ENCODE data around the gene CCDC51. TPM values are rescaled to one million over a fixed set of nuclear protein-coding genes. Genes with fewer than 3 reads are reported as not detected.

The CCDC51 gene
- polyA plus RNA-seq, 1 donor from 2014 or later, result 27.2 TPM

- Histone ChIP-seq H3K9ac (ENCODE audit: low read length) (no peak overlapping the region), H3F3A (ENCODE audit: insufficient read depth, low read length, poor library complexity, severe bottlenecking) (no peaks in the 10 kb centered on the region), H3K36me3 (ENCODE audit: insufficient read depth, low read length) (no peaks in the 10 kb centered on the region), H3K27me3 (ENCODE audit: insufficient read depth, low read depth, low read length) (no peaks in the 10 kb centered on the region), H3K79me2 (replicated peaks; ENCODE audit: insufficient read depth, low read length) (peaks cover 6% of the 10 kb centered on the region), H3K27ac (ENCODE audit: low read length) (no peak overlapping the region), H3K4me2 (ENCODE audit: low read length) (no peak overlapping the region), H3K9me2 (ENCODE audit: insufficient read depth, low read length) (no peaks in the 10 kb centered on the region), H3K4me3 (ENCODE audit: low read length) (no peak overlapping the region), H2AFZ (ENCODE audit: low read depth, low read length) (no peak overlapping the region), H4K20me1 (ENCODE audit: insufficient read depth) (no peaks in the 10 kb centered on the region), H3K9me3 (ENCODE audit: low read length) (no peaks in the 10 kb centered on the region)
- TF ChIP-seq REST (IDR thresholded peaks at IDR 0.05; ENCODE audit: borderline replicate concordance) (no peak), TAF1 (IDR thresholded peaks at IDR 0.05; ENCODE audit: low read depth) (no peak), POLR2AphosphoS5 (IDR thresholded peaks at IDR 0.05) (no peak), SMC3 (conservative IDR thresholded peaks at IDR 0.05; ENCODE audit: poor library complexity) (no peak), EP300 (conservative IDR thresholded peaks at IDR 0.05; ENCODE audit: poor library complexity, severe bottlenecking) (no peak), EZH2 (IDR thresholded peaks at IDR 0.05; ENCODE audit: borderline replicate concordance, insufficient read depth, low read length, poor library complexity, severe bottlenecking) (no peak), RAD21 (conservative IDR thresholded peaks at IDR 0.05) (no peak), MXI1 (conservative IDR thresholded peaks at IDR 0.05; ENCODE audit: poor library complexity, severe bottlenecking) (no peak), CTCF (IDR thresholded peaks at IDR 0.05; ENCODE audit: poor library complexity, severe bottlenecking) (no peak)
These were observed 4.7 kb downstream of the CCDC51 start for GRCh38 chr3:48435223-48435595.

- Histone ChIP-seq H3K27me3 (ENCODE audit: insufficient read depth, low read depth, low read length) (no peaks in the 10 kb centered on the region), H3K36me3 (ENCODE audit: insufficient read depth, low read length) (no peaks in the 10 kb centered on the region), H4K20me1 (ENCODE audit: insufficient read depth) (no peaks in the 10 kb centered on the region), H3K9me2 (ENCODE audit: insufficient read depth, low read length) (no peaks in the 10 kb centered on the region), H2AFZ (ENCODE audit: low read depth, low read length) (no peak overlapping the region), H3K4me2 (ENCODE audit: low read length) (no peak overlapping the region), H3K9me3 (ENCODE audit: low read length) (no peaks in the 10 kb centered on the region), H3K79me2 (replicated peaks; ENCODE audit: insufficient read depth, low read length) (peaks cover 10% of the 10 kb centered on the region), H3K9ac (ENCODE audit: low read length) (no peak overlapping the region), H3K27ac (ENCODE audit: low read length) (no peak overlapping the region), H3F3A (ENCODE audit: insufficient read depth, low read length, poor library complexity, severe bottlenecking) (no peaks in the 10 kb centered on the region), H3K4me3 (ENCODE audit: low read length) (no peak overlapping the region)
- TF ChIP-seq EZH2 (IDR thresholded peaks at IDR 0.05; ENCODE audit: borderline replicate concordance, insufficient read depth, low read length, poor library complexity, severe bottlenecking) (no peak), RAD21 (conservative IDR thresholded peaks at IDR 0.05) (no peak), CTCF (IDR thresholded peaks at IDR 0.05; ENCODE audit: poor library complexity, severe bottlenecking) (no peak), MXI1 (conservative IDR thresholded peaks at IDR 0.05; ENCODE audit: poor library complexity, severe bottlenecking) (no peak), POLR2AphosphoS5 (IDR thresholded peaks at IDR 0.05) (no peak), EP300 (conservative IDR thresholded peaks at IDR 0.05; ENCODE audit: poor library complexity, severe bottlenecking) (no peak), SMC3 (conservative IDR thresholded peaks at IDR 0.05; ENCODE audit: poor library complexity) (no peak), REST (IDR thresholded peaks at IDR 0.05; ENCODE audit: borderline replicate concordance) (no peak), TAF1 (IDR thresholded peaks at IDR 0.05; ENCODE audit: low read depth) (no peak)
These were observed 5.2 kb downstream of the CCDC51 start for GRCh38 chr3:48434591-48435222.
